GM23338 (cell line): ENCODE data around the gene TBCD. TPM values are rescaled to one million over a fixed set of nuclear protein-coding genes. Genes with fewer than 3 reads are reported as not detected.

Source experiments
- ATAC-seq: fragments of 200-7000 bp; cut with Tn5 transposase; 3 replicates; pipeline ENCODE4 v1.9.1; 2020
- DNase-seq: peaks from one replicate; pipeline ENCODE4 v3.0.0-alpha.2; 2015; ENCODE audit warnings: low spot score
- H2AFZ ChIP-seq: fragments of 200-600 bp; sonication (generic); 2 replicates; pipeline ENCODE4 v1.8.0; 2016; ENCODE audit warnings: antibody characterized with exemption, mild to moderate bottlenecking, moderate library complexity
- H3F3A ChIP-seq: fragments of 200-600 bp; sonication (generic); replicated peaks from 2 replicates; pipeline ENCODE4 v1.8.0; 2017; ENCODE audit warnings: antibody characterized with exemption, mixed run types, low read depth
- H3K27ac ChIP-seq: fragments of 200-600 bp; sonication (generic); 2 replicates; pipeline ENCODE4 v1.6.1; 2016; ENCODE audit warnings: low read depth
- H3K27me3 ChIP-seq: fragments of 200-600 bp; sonication (generic); 2 replicates; pipeline ENCODE4 v1.8.0; 2016; ENCODE audit warnings: mild to moderate bottlenecking, mixed run types, moderate library complexity; ENCODE audit not compliant: insufficient read depth
- H3K36me3 ChIP-seq: fragments of 200-600 bp; sonication (generic); 2 replicates; pipeline ENCODE4 v1.8.0; 2016; ENCODE audit warnings: mild to moderate bottlenecking; ENCODE audit not compliant: insufficient read depth
- H3K4me1 ChIP-seq: fragments of 200-600 bp; sonication (generic); 2 replicates; pipeline ENCODE4 v1.8.0; 2016; ENCODE audit warnings: mild to moderate bottlenecking, moderate library complexity; ENCODE audit not compliant: insufficient read depth
- H3K4me2 ChIP-seq: fragments of 200-600 bp; sonication (generic); 2 replicates; pipeline ENCODE4 v1.7.1; 2017; ENCODE audit warnings: mixed run types
- H3K4me3 ChIP-seq: fragments of 200-600 bp; sonication (generic); 2 replicates; pipeline ENCODE4 v1.6.1; 2016; ENCODE audit warnings: mixed run types
- H3K79me2 ChIP-seq: fragments of 200-600 bp; sonication (generic); replicated peaks from 2 replicates; pipeline ENCODE4 v1.8.0; 2017; ENCODE audit warnings: mild to moderate bottlenecking; ENCODE audit not compliant: insufficient read depth
- H3K9me2 ChIP-seq: fragments of 200-600 bp; sonication (generic); 2 replicates; pipeline ENCODE4 v1.8.0; 2017; ENCODE audit not compliant: insufficient read depth
- H4K20me1 ChIP-seq: fragments of 200-600 bp; sonication (generic); replicated peaks from 2 replicates; pipeline ENCODE4 v1.8.0; 2017; ENCODE audit warnings: mild to moderate bottlenecking; ENCODE audit not compliant: insufficient read depth
- H3K27ac Mint-ChIP-seq: 2 replicates; pipeline ENCODE4 v1.8.0; 2020; ENCODE audit warnings: inconsistent platforms, mild to moderate bottlenecking, moderate library complexity, mixed read lengths
- H3K27me3 Mint-ChIP-seq: 3 replicates; pipeline ENCODE4 v1.8.0; 2022; ENCODE audit warnings: low read depth, mild to moderate bottlenecking, moderate library complexity, mixed read lengths, inconsistent platforms; ENCODE audit not compliant: insufficient read depth, poor library complexity
- H3K36me3 Mint-ChIP-seq: 3 replicates; pipeline ENCODE4 v1.8.0; 2021; ENCODE audit warnings: low read depth, mild to moderate bottlenecking, inconsistent platforms, moderate library complexity, mixed read lengths
- H3K4me1 Mint-ChIP-seq: 3 replicates; pipeline ENCODE4 v1.8.0; 2020; ENCODE audit warnings: mild to moderate bottlenecking, inconsistent platforms, mixed read lengths
- H3K4me3 Mint-ChIP-seq: 3 replicates; pipeline ENCODE4 v1.8.0; 2021; ENCODE audit warnings: moderate library complexity, mild to moderate bottlenecking, inconsistent platforms, mixed read lengths
- H3K9me3 Mint-ChIP-seq: 3 replicates; pipeline ENCODE4 v1.8.0; 2020; ENCODE audit warnings: moderate library complexity, mild to moderate bottlenecking, inconsistent platforms, mixed read lengths
- CTCF ChIP-seq, 2 experiments: fragments of 200-600 bp in 1 of 2; sonication (generic) in 1 of 2; conservative IDR thresholded peaks; 2 replicates each; pipeline versions ENCODE4 v1.5.1 to v1.6.1; 2016 to 2017; ENCODE audit warnings: antibody characterized with exemption in 2 of 2, low read depth in 2 of 2, mild to moderate bottlenecking in 2 of 2, moderate library complexity in 1 of 2
- JUNB ChIP-seq: IDR thresholded peaks from one replicate; pipeline ENCODE4 v1.6.1; 2016; ENCODE audit warnings: antibody characterized with exemption; ENCODE audit not compliant: unreplicated experiment
- NANOG ChIP-seq: IDR thresholded peaks from 2 replicates; pipeline ENCODE4 v1.6.1; 2016; ENCODE audit warnings: antibody characterized with exemption, borderline replicate concordance
- POLR2AphosphoS5 ChIP-seq: IDR thresholded peaks from 2 replicates; pipeline ENCODE4 v1.6.1; 2016; ENCODE audit warnings: antibody characterized with exemption, low read depth
- STAT1 ChIP-seq: IDR thresholded peaks from one replicate; pipeline ENCODE4 v1.6.1; 2016; ENCODE audit warnings: antibody characterized with exemption; ENCODE audit not compliant: unreplicated experiment
- ZNF114 ChIP-seq: fragments of 250-450 bp; sonication (Bioruptor Pico); IDR thresholded peaks from 2 replicates; pipeline ENCODE4 v1.5.0; 2020; ENCODE audit warnings: mild to moderate bottlenecking, moderate library complexity
- ZNF331 ChIP-seq: fragments of 250-450 bp; sonication (Bioruptor Pico); IDR thresholded peaks from 2 replicates; pipeline ENCODE4 v1.5.0; 2020; ENCODE audit warnings: low read depth, mild to moderate bottlenecking, moderate library complexity
- polyA plus RNA-seq: library from polyadenylated mRNA; unstranded; fragments of >200 nt; fragmentation: Nextera tagmentation; extraction: Ambion mirVana; gene quantifications from 2 replicates; pipeline ENCODE4 v1.2.1, GENCODE V29; 2016
- total RNA-seq: library from RNA; depleted of rRNA; stranded (reverse); fragments of >200 nt; shearing (Covaris generic); gene quantifications from 2 replicates; pipeline ENCODE4 v1.2.3, GENCODE V29; 2014

The TBCD gene
- total and polyA plus RNA-seq, 2 experiments from 2014 or later, result 75.0 to 116 TPM

DNA sequence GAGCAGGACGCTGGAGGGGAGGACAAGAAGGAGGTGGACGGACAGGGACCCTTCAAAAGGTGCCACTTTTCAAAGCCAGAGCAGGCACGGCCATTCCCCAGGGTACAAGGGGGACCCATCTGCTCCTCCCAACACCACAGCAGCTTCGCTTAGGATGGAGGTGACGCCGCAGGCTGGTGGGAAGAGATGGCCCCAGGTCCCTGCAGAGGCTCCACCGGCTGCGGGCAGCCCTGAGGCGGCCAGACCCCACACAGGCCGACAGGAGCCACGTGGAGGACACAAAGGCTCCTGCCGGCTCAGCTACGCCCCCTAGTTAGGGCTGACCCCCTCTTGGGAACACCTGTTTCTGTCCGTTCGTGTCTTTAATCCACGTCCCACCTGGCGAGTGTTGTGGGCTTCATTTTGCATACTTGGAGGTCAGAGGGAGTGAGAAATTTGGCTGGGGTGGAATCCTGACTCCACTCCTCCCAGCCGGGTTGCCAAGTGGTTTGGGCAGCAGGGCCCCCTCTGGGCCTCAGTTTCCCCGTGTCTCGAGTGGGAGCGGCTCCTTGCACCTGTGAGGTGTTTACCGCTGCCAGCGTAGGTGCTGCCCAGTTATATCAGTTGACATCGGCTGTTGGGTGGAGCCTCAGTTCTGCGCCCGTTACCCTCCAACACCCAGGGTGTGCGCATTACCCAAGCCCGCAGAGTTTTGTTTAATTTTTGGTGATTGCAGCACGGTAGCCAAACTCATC is 41.2 kb upstream of the TBCD start:
- Histone ChIP-seq H3K27me3 (0 out of 2 replicates have a peak, but pooled peaks cover 4% of the 10 kb centered on the region), H3K9me2 (no peaks in the 10 kb centered on the region), H3F3A (no peaks in the 10 kb centered on the region), H3K79me2 (no peaks in the 10 kb centered on the region), H3K36me3 (no peaks in the 10 kb centered on the region), H3K4me3 (no peak overlapping the region), H3K4me1 (peaks cover 2% of the 10 kb centered on the region; the same call in 1 of the 2 replicates), H4K20me1 (no peaks in the 10 kb centered on the region), H2AFZ (no peak overlapping the region), H3K4me2 (no peak overlapping the region), H3K27ac (no peak overlapping the region)
- no peaks in the 10 kb centered on the region for H3K9me3 Mint-ChIP-seq
- H3K27ac Mint-ChIP-seq, result no peak overlapping the region
- TF ChIP-seq ZNF114 (CRISPR knock-in tag), result no peak
- peak in 1 of 2 experiments; percentile 67; a peak in 3 of 4 replicates for TF ChIP-seq CTCF (conservative IDR thresholded peaks at IDR 0.05; ENCODE audit: low read depth in 2 of 2)
- peaks cover 7% of the 10 kb centered on the region for H3K27me3 Mint-ChIP-seq
- H3K4me3 Mint-ChIP-seq, result no peak overlapping the region
- peak; percentile 47 for DNase-seq
- H3K4me1 Mint-ChIP-seq, result peaks cover under 1% of the 10 kb centered on the region; the same call in 1 of the 3 replicates
- H3K36me3 Mint-ChIP-seq, result no peaks in the 10 kb centered on the region; the same call in 2 of the 3 replicates
- peak; percentile 55 for ATAC-seq

- no peak for DNase-seq
- Mint-ChIP-seq H3K4me3 (no peak overlapping the region), H3K27ac (no peak overlapping the region), H3K27me3 (peaks cover 6% of the 10 kb centered on the region), H3K4me1 (peaks cover 9% of the 10 kb centered on the region), H3K9me3 (no peaks in the 10 kb centered on the region; the same call in 2 of the 3 replicates), H3K36me3 (no peaks in the 10 kb centered on the region; the same call in 2 of the 3 replicates)
- Histone ChIP-seq H3K36me3 (no peaks in the 10 kb centered on the region), H3K4me1 (peaks cover 4% of the 10 kb centered on the region; the same call in 1 of the 2 replicates), H3K27me3 (0 out of 2 replicates have a peak, but pooled peaks cover 4% of the 10 kb centered on the region), H3K9me2 (no peaks in the 10 kb centered on the region), H2AFZ (no peak overlapping the region), H3K4me2 (no peak overlapping the region), H3K4me3 (no peak overlapping the region), H4K20me1 (no peaks in the 10 kb centered on the region), H3F3A (no peaks in the 10 kb centered on the region), H3K27ac (no peak overlapping the region), H3K79me2 (peaks cover 4% of the 10 kb centered on the region; the same call in 1 of the 2 replicates)
- no peak for ATAC-seq
- TF ChIP-seq ZNF331 (CRISPR knock-in tag) (no peak), JUNB (no peak), NANOG (no peak), CTCF (conservative IDR thresholded peaks at IDR 0.05; ENCODE audit: low read depth in 2 of 2) (0 out of 4 replicates have a peak, but pooled peaks of 1 of the 2 experiments have one; percentile 1), POLR2AphosphoS5 (no peak), STAT1 (no peak)
Observed at GRCh38 chr17:82713071-82713723, 38.7 kb upstream of the TBCD start.
